ENCODE measurements around the gene RPS5.

Gene RPS5

DNA sequence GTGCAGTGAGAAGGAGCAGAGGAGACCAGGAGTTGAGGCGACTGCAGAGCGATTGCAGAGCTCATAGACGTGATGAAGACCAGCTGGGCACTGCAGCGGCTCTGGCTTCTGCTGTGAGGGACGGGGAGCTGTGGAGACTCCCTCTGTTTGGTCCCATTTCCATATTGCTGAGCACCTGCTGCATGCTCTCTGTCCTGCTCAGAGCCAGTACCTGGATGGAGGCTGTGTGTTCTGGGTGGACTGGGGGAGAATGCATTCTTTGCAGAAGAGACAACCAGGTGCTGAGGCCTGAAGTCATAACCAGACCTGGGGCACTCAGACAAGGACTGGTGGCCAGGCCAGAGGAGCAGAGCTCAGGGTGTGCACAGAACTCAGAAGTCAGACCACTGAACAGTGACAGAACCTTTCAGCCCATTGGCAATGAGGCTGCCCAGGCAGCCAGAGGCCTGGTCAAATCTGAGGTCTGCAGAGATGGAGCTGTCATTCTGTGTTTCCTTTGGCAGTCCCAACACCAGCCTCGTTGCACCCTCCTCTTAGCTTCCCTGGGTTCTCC is 32.5 kb upstream of the RPS5 start:
- DNase-seq (ENCODE audit: low read depth) = no peak
- TF ChIP-seq, protein P1, sequence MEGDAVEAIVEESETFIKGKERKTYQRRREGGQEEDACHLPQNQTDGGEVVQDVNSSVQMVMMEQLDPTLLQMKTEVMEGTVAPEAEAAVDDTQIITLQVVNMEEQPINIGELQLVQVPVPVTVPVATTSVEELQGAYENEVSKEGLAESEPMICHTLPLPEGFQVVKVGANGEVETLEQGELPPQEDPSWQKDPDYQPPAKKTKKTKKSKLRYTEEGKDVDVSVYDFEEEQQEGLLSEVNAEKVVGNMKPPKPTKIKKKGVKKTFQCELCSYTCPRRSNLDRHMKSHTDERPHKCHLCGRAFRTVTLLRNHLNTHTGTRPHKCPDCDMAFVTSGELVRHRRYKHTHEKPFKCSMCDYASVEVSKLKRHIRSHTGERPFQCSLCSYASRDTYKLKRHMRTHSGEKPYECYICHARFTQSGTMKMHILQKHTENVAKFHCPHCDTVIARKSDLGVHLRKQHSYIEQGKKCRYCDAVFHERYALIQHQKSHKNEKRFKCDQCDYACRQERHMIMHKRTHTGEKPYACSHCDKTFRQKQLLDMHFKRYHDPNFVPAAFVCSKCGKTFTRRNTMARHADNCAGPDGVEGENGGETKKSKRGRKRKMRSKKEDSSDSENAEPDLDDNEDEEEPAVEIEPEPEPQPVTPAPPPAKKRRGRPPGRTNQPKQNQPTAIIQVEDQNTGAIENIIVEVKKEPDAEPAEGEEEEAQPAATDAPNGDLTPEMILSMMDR (conservative IDR thresholded peaks at IDR 0.05; ENCODE audit: low read length) = no peak
- H3K4me3 ChIP-seq (ENCODE audit: low read length) = no peak overlapping the region

DNA sequence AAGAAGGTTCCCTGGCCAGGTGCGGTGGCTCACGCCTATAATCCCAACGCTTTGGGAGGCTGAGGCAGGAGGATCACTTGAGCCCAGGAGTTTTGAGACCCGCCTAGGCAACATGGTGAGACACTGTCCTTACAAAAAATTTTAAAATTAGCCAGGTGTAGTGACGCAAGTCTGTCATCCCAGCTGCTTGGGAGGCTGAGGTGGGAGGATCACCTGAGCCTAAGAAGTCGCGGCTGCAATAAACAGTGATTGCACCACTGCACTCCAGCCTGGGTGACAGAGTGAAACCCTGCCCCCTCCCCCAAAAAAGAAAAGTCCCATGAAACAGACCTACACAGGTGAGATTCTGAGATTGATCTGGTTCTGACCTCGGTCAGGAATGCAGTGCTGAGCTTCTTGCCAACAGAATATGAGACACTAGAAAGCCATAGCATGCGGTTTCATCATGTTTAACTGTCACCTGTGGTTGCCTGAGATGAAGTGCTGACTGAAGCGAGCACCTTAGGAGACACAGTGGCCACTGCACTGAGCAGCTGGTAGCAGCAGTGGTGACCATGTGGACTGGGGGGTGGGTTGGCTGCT is 31.8 kb upstream of the RPS5 start:
- DNase-seq (ENCODE audit: low read depth) = no peak
- TF ChIP-seq, protein P1 (conservative IDR thresholded peaks at IDR 0.05; ENCODE audit: low read length) = no peak
- no peak overlapping the region for H3K4me3 ChIP-seq (ENCODE audit: low read length)

DNA sequence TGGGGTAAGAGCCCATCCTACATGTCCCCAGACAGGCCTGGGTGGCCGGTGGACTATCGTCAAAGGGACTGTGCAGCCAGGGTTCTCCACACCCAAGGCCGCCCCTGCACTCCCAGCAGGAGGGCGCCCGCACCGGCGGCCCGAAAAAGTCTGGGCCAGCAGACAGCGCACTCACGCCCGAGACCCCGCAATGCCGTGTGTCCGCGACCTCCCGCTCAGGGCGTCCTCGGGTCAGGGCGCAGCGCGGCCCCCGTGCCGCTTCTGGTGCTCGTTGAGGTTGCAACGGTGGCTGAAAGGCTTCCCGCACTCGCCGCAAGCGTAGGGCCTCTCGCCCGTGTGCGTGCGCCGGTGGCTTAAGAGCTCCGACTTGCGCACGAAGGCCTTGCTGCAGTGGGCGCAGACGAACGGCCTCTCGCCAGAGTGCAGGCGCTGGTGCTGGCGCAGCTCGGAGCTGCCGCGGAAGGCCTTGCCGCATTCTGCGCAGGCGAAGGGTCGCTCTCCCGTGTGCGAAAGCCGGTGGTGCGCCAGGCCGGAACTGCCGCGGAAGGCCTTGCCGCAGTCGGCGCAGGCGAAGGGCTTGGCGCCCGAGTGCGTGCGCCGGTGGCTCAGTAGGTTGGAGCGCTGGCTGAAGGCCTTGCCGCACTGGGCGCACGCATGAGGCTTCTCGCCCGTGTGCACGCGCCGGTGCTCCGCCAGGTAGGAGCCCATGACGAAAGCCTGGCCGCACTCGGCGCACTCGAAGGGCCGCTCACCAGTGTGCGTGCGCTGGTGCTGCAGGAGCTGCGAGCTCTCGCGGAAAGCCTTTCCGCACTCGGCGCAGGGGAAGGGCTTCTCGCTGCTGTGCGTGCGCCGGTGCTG is 30.9 kb upstream of the RPS5 start:
- TF ChIP-seq, protein P1 (conservative IDR thresholded peaks at IDR 0.05; ENCODE audit: low read length) = no peak
- peak overlapping the region; percentile 49 for H3K4me3 ChIP-seq (ENCODE audit: low read length)
- DNase-seq (ENCODE audit: low read depth) = peak; percentile 48

DNA sequence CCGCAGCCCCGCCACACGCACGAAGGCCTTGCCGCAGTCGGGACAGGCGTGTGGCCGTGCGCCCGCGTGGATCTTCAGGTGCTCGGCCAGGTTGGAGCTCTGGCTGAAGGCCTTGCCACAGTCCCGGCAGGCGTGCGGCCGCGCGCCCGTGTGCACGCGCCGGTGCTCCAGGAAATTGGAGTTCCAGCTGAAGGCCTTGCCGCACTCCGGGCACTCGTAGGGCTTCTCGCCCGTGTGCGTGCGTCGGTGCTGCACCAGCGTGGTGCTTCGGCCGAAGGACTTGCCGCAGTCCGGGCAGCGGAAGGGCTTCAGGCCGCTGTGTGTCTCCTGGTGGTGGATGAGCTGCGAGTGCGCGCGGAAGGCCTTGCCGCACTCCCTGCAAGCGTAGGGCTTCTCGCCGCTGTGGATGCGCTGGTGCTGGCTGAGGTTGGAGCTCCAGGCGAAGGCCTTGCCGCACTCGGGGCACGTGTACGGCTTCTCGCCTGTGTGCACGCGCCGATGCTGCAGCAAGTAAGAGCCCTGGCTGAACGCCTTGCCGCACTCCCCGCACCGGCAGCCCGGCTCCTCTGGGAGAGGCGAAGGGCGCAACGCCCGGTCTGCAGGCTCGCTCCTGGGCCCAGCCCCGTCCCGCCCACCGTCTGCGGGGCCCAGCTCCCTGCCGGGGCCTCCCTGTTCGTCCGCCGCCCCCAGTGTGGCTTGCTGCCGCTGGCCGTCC is 30.1 kb upstream of the RPS5 start:
- peak; percentile 34 for DNase-seq (ENCODE audit: low read depth)
- TF ChIP-seq, protein P1 (conservative IDR thresholded peaks at IDR 0.05; ENCODE audit: low read length) = no peak
- H3K4me3 ChIP-seq (ENCODE audit: low read length) = peak overlapping the region; percentile 49

DNA sequence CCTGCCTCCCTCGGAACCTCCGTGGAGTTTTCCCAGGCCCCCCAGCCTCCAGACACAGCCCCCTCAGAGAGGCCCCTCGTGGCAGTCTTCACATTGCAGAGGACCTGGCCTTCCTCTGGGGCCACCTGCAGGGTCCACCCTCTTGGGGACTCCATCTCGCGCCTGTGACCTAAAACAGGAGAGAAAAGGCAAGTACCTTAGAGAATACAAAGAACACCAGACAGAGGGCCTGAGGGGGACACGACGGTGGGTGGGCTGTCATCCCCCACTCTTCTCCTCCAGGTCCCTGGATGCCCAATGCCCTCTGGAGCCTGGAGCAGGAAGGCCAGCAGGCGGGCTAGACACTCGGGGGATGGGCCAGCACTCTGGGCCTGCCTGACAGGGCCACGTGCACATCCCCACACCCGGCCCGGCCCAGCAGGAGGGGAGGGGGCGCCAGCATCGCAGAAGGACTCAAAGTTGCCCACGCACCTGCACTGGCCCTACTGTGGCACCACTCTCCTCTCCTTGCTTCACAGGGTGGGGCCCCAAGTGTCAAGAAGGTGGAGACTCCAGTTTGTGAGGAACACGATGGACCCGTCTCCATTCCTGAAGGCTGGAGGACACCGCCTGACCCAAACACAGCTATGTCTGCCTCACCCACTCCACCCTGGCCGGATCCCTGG is 29.5 kb upstream of the RPS5 start:
- TF ChIP-seq, protein P1 (conservative IDR thresholded peaks at IDR 0.05; ENCODE audit: low read length) = no peak
- no peak for DNase-seq (ENCODE audit: low read depth)
- H3K4me3 ChIP-seq (ENCODE audit: low read length) = no peak overlapping the region

DNA sequence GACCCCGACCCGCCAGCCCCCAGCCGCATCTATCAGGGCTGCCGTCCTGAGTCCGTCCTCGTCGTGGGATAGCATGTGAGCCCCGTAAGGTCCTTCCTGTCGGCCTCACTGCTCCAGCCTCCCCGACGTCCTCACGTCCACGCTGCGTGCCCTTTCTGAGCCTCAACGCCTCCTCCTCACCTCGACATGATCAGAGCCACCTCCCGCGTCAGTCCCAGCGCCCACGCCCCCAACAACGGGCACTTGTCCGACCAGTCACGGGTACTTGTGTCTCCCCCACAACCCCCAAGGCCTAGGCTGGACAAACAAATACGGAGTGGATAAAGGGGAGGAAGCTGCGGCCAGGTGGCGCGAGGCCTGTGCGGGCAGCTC is 25.2 kb upstream of the RPS5 start:
- peak; percentile 57 for DNase-seq (ENCODE audit: low read depth)

More for the DNA sequence above, 25.2 kb upstream of the RPS5 start:
- peak overlapping the region; percentile 80 for H3K4me3 ChIP-seq (ENCODE audit: low read length)
- TF ChIP-seq, protein P1 (conservative IDR thresholded peaks at IDR 0.05; ENCODE audit: low read length) = no peak
